Head of caudate nucleus (tissue), 42 donors: ENCODE results near the gene GAL.
A peak's percentile ranks its signal among the peaks of the same experiment; 100 is the strongest.

Source experiments
- DNase-seq, 42 donors: peaks; one replicate each; pipeline versions ENCODE4 v3.0.0 to v3.0.0-alpha.2; 2020 to 2021; ENCODE audit warnings: mixed read lengths in 7 of 42
- intact Hi-C: fragments of 100-400 bp; cut with DNase I; formaldehyde crosslinking; loops from one replicate; pipeline ENCODE4 v1.15.0; 2022

The GAL gene

DNA sequence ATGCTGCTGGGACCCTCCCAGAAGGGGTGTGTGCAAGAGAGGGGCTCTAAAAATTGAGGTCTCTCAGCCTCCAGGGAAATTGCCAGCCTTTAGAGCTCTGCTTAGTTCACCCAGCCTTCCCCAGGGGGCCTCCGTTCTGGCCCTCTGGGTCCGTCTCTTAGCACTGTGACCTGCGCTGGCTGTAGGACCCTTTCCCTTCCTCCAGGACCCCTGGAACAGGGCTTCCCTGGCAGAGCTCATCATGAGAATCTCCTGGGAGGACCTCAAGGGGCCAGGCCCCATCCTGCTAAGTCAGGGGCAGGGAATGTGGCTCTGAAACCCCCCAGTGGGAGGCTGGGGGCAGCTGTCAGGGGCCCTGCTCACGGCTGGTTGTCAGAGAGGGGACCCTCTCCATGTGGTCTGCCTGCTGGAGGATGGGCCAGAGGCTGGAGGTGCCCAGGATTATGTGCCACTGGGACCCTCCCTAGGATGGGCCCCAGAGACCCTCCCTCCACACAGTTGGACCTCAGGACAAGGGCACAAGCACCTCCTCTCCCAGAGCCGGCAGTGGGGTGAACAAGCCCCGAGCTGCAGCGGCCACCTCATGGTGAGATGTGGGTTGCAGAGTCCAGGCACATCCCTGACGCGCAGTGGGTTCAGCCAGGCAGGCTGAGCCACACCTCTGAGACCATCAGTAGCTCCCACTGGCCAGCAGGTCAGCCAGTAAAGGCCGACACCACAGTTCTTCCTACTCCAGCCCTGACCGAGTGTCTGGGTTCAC, 27.1 kb upstream of the GAL start:
- DNase-seq: peak in 1 of 42 donors; percentile 14
- intact Hi-C loops: no loop called here

GRCh38 chr11:68658097-68658496, 26.2 kb upstream of the GAL start:
- intact Hi-C loops: no loop called here
- peak in 1 of 42 donors; percentile 1 for DNase-seq

GRCh38 chr11:68658661-68659060, 25.7 kb upstream of the GAL start:
- intact Hi-C loops: no loop called here
- peak in 1 of 42 donors; percentile 25 for DNase-seq

DNA sequence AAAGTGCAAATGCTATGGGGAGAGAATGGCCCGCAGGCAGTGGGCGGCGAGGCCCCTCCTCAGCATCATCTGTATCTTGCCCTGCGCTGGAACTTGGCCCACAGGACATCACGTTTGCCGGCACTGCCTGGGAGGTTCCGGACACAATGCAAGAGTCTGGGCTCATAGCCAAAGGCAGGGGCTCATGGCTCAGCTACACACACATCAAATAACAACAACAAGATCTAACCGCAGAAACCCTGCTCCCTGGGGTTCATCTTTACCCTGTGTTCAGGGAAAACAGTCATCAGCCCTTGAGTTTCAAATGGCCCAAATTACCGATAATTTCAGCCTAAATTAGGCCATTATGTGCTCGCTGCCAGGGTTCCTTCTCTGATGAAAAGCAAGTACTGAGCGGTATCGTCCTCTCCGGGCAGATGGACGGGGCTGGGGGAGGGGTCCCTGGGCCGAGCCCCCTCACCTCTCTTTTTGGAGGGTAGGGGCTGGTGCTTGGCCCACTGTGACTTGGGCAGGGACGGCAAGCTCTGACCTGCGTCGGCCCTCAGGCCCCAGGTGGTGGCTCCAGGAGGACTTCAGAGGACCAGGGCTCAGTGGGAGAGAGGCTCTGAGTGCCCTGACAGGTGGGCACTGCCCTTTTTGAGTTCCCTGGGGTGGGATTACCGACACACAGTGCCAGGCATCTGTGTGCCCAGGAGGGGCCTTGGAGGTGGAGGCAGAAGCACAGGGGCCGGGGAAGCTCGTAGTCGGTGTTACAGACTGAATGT, 25.0 kb upstream of the GAL start:
- peak in 27 of 42 donors; percentile 7 to 57 (median 26) for DNase-seq
- intact Hi-C loops: no loop called here

DNA sequence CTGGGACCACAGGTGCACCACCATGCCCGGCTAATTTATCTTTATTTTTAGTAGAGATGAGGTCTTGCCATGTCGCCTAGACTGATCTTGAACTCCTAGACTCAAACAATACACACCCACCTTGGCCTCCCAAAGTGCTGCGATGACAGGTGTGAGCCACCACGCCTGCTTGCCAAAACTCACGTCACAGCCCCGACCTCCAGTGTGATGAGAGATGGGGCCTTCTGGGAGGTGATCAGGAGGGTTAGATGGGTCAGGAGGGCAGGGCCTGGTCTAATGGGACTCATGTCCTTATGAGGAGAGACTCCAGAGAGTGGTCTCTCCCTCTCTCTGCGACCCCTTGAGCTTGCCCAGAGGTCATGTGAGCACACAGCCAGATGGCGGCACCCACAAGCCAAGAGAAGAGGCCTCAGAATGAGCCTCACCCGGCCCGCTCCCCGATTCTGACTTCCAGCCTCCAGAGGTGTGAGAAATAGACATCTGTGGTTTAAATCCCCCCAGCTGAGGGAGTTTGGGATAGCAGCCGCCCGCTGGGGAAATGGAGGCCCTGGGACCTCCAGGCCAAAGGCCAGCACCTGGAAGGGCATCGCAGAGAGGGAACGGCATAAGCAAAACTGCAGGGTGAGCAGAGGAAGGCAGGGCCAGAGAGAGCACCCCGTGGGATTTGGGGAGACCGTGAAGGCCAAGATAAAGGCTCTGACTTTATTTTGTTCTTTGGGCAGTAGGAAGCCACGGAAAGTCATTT, 24.1 kb upstream of the GAL start:
- intact Hi-C loops: no loop called here

GRCh38 chr11:68661014-68661413, 23.3 kb upstream of the GAL start:
- intact Hi-C loops: no loop called here
- no peak for DNase-seq

More for the DNA sequence above, 24.1 kb upstream of the GAL start:
- peak in 1 of 42 donors; percentile 6 for DNase-seq

DNA sequence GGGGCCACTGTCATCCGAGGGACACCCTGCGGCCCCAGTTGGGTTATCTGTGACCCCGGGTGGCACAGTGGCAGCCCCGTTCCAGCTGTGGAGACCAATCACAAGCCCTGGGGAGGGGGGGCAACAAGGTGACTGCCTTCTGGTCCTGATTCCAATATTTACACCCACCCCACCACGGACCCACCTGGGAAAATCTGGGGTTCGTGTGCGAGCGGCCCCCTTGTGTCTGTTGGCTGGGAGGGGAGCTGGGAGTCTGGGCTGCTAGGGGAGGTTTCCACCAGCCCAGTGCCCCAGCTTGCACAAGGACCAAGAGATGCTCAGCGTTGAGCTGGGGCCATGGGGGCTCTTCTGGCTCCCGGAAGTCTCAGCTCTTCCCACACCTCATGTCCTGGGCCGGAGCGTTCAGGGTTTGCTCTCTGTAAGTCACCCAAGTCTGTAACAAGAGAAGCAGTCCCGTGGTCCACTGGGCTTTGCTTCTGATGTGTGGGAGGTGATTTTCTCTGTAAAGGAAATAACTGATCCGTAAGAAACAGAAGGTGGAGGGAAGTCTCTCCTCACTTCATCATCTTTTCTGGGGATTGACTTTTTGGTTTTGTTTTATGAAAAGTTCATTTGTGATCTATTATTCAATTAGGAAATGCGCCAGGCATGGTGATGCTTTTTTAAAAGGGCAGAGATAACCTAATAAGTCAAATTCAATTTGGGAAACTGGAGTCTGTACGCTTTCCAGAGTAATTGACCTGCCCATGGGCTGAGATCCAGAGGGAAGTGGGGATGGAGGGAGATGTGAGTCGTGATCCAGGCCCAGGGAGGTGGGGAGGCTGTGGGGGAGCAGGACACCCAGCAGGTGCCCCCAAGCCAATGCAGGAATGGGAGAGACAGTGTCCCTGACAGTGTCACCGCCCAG, 22.4 kb upstream of the GAL start:
- intact Hi-C loops: no loop called here
- DNase-seq: peak in 1 of 42 donors; percentile 15

DNA sequence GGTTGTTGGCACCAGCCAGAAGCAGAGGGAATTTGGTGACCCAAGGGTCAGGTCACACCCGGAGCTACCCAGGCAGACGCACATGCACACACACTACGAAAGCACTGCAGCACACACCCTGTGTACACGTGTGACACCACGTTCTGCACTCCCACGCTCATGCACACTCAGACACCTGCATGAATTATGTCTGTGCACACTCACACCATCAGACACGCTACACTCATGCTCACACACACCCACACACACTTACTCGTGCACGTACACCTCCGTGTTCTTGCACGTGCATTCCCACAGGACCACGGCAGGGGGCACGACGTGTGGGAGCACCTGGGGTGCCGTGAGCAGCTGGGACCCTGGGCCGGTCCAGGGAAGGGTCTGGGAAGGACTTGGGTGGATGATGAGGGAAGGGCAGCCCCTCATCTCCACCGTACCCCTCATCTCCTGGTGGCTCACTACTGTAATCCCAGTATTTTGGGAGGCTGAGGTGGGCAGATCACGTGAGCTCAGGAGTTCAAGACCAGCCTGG, 20.8 kb upstream of the GAL start:
- DNase-seq: no peak
- intact Hi-C loops: no loop called here

DNA sequence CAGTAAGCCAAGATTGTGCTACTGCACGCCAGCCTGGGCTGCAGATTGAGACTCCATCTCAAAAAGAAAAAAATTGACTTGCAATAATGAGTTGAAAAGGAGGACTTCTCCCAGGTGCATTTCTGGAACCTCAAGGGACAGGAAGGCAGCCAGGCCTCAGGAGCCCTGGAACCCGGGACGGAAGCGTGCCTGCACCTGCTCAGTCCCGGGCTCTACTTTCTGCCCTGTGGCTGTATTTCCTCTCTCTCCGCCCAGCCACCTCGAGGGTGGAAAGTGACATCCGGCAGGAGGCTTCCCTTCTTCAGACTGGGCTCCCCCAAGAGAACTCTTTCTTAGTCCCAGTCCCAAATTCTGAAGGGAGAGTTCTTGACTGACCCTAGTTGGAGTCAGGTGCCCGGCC, 20.2 kb upstream of the GAL start:
- intact Hi-C loops: no loop called here
- DNase-seq: no peak

DNA sequence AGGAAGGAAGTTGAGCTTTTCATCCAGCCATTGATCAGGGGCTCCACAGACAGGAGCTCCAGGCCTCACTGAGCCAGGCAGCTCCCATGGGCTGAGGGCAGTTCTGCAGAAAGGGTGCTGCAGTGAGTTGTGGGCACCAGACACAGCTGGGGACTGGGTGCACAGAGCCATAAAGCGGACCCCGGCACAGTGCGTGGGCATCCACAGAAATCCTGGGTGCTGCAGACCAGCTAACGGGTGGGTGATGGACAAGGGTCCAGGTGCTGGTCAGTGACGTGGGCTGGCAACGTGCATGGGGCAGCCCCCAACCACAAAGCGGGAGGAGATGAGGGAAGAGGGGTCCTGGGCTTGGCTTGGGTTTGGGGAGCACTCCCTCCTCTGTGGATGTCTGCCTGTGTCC, 19.4 kb upstream of the GAL start:
- intact Hi-C loops: no loop called here

GRCh38 chr11:68665436-68665835, 18.9 kb upstream of the GAL start:
- intact Hi-C loops: no loop called here

More for the DNA sequence above, 19.4 kb upstream of the GAL start:
- no peak for DNase-seq

GRCh38 chr11:68666849-68667248, 17.5 kb upstream of the GAL start:
- DNase-seq: no peak

More at GRCh38 chr11:68665436-68665835, 18.9 kb upstream of the GAL start:
- DNase-seq: no peak

GRCh38 chr11:68667511-68668500, 16.5 kb upstream of the GAL start:
- no peak for DNase-seq
- intact Hi-C loops: no loop called here

More at GRCh38 chr11:68666849-68667248, 17.5 kb upstream of the GAL start:
- intact Hi-C loops: no loop called here

- intact Hi-C loops: no loop called here
- DNase-seq: no peak
These were observed 14.8 kb upstream of the GAL start for GRCh38 chr11:68669301-68670090.

- intact Hi-C loops: no loop called here
- DNase-seq: no peak
These were observed 13.9 kb upstream of the GAL start for GRCh38 chr11:68670208-68670992.
